Trophoblast cell (in vitro differentiated cells and primary cell): ENCODE measurements around the gene ZNF598.

Experiments
- DNase-seq, 2 donors: peaks; one replicate each; pipeline ENCODE4 v3.0.0-alpha.2; 2016
- H2AFZ ChIP-seq: 2 replicates; pipeline ENCODE4 v1.6.1; 2013; ENCODE audit warnings: low read length, moderate library complexity, mild to moderate bottlenecking; ENCODE audit not compliant: insufficient read depth, poor library complexity
- H2AK5ac ChIP-seq: 2 replicates; pipeline ENCODE4 v1.6.1; 2013; ENCODE audit warnings: mild to moderate bottlenecking, low read length
- H2BK120ac ChIP-seq: 2 replicates; pipeline ENCODE4 v1.6.1; 2013; ENCODE audit warnings: low read length, mild to moderate bottlenecking, moderate library complexity; ENCODE audit not compliant: insufficient read depth, poor library complexity
- H2BK12ac ChIP-seq: 2 replicates; pipeline ENCODE4 v1.6.1; 2013; ENCODE audit warnings: mild to moderate bottlenecking, low read length, moderate library complexity
- H2BK5ac ChIP-seq: 2 replicates; pipeline ENCODE4 v1.6.1; 2013; ENCODE audit warnings: low read length, low read depth, moderate library complexity, mild to moderate bottlenecking; ENCODE audit not compliant: poor library complexity
- H3K14ac ChIP-seq: 2 replicates; pipeline ENCODE4 v1.6.1; 2013; ENCODE audit warnings: mild to moderate bottlenecking, low read length
- H3K18ac ChIP-seq: 2 replicates; pipeline ENCODE4 v1.6.1; 2013; ENCODE audit warnings: mild to moderate bottlenecking, low read length
- H3K23ac ChIP-seq: 2 replicates; pipeline ENCODE4 v1.6.1; 2013; ENCODE audit warnings: low read length
- H3K27ac ChIP-seq: 2 replicates; pipeline ENCODE4 v1.5.1; 2013; ENCODE audit warnings: low read depth, mild to moderate bottlenecking, inconsistent platforms, low read length, moderate library complexity
- H3K27me3 ChIP-seq: 2 replicates; pipeline ENCODE4 v1.6.1; 2013; ENCODE audit warnings: inconsistent platforms, mild to moderate bottlenecking, low read length, moderate library complexity; ENCODE audit not compliant: insufficient read depth
- H3K36me3 ChIP-seq, 2 experiments: 1 replicate in 1 of 2; 2 replicates in 1 of 2; pipeline ENCODE4 v1.6.1; 2013; ENCODE audit warnings: low read length in 2 of 2, mild to moderate bottlenecking in 2 of 2, moderate library complexity in 1 of 2; ENCODE audit not compliant: insufficient read depth in 2 of 2, control insufficient read depth in 1 of 2
- H3K4ac ChIP-seq: 2 replicates; pipeline ENCODE4 v1.6.1; 2013; ENCODE audit warnings: low read depth, mild to moderate bottlenecking, low read length, moderate library complexity
- H3K4me1 ChIP-seq, 2 experiments: 1 replicate in 1 of 2; 2 replicates in 1 of 2; pipeline ENCODE4 v1.6.1; 2013; ENCODE audit warnings: low read length in 2 of 2, mild to moderate bottlenecking in 2 of 2, moderate library complexity in 1 of 2; ENCODE audit not compliant: insufficient read depth in 2 of 2, control insufficient read depth in 1 of 2
- H3K4me2 ChIP-seq: 2 replicates; pipeline ENCODE4 v1.6.1; 2013; ENCODE audit warnings: inconsistent platforms, mild to moderate bottlenecking, low read length, moderate library complexity
- H3K4me3 ChIP-seq: 2 replicates; pipeline ENCODE4 v1.5.1; 2013; ENCODE audit warnings: mild to moderate bottlenecking, low read depth, low read length, inconsistent platforms
- H3K79me1 ChIP-seq: one replicate; pipeline ENCODE4 v1.6.1; 2013; ENCODE audit warnings: low read length
- H3K79me2 ChIP-seq: 2 replicates; pipeline ENCODE4 v1.6.1; 2013; ENCODE audit warnings: low read length, mild to moderate bottlenecking; ENCODE audit not compliant: control insufficient read depth, insufficient read depth, poor library complexity
- H3K9ac ChIP-seq: 2 replicates; pipeline ENCODE4 v1.6.1; 2013; ENCODE audit warnings: mild to moderate bottlenecking, low read length
- H3K9me3 ChIP-seq: 2 replicates; pipeline ENCODE4 v1.6.1; 2013; ENCODE audit warnings: low read depth, mild to moderate bottlenecking, control low read depth, inconsistent platforms, low read length; ENCODE audit not compliant: insufficient read depth
- H4K12ac ChIP-seq: 2 replicates; pipeline ENCODE4 v1.6.1; 2013; ENCODE audit warnings: low read depth, mild to moderate bottlenecking, low read length, moderate library complexity
- H4K8ac ChIP-seq: 2 replicates; pipeline ENCODE4 v1.6.1; 2013; ENCODE audit warnings: low read depth, mild to moderate bottlenecking, low read length, moderate library complexity
- H4K91ac ChIP-seq: one replicate; pipeline ENCODE4 v1.6.1; 2013; ENCODE audit warnings: low read depth, mild to moderate bottlenecking, low read length, moderate library complexity
- WGBS: extraction: QIAGEN DNeasy Blood & Tissue Kit; methylation state at CpG from one replicate; pipeline ENCODE4 v1.1.7; 2013; ENCODE audit warnings: missing lambda C conversion rate; ENCODE audit not compliant: insufficient read length, insufficient coverage; ENCODE audit errors: extremely low coverage; 5-methylcytosine and 5-hydroxymethylcytosine counted together

Gene ZNF598

DNA sequence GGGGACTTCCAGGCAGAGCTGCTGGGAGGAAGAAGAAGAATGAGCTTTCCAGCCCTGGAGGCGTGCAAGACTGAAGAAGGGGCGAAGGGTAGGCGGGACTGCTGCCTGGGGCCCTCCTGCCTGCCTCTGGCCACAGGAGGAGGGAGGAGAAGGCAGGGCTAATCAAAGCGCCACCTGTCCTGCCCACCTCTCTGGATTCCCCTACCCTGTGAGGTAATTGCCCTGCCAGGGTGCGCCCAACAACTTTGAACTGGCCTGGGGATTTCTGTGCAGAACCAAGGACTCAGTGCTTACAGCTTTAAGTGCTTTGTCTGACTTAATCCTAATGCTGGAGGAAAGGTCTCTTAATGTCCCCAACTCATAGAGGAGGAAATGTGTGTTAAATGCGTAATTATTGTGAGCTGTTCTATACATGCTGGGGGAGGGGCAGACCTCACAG is 28.2 kb downstream of the ZNF598 start, which contains the start of gene NOXO1:
TSS of gene NOXO1 (minus strand) at position 72 of the 439 bp plus-strand sequence. CDS start 290 bp downstream, outside the sequence.
- H3K9me3 ChIP-seq: peaks cover 8% of the 10 kb centered on the region
- peaks cover 33 to 34% of the 10 kb centered on the region in 2 experiments for H3K36me3 ChIP-seq
- no peak for DNase-seq
- no peak within 1 kb of the TSS for H3K4me3 ChIP-seq
- peaks cover 37% of the 10 kb centered on the region for H3K27me3 ChIP-seq
- no peak within 1 kb of the TSS for H2BK120ac ChIP-seq
- no peak within 1 kb of the TSS for H2AK5ac ChIP-seq
- WGBS: no CpG with 5 or more reads among the region's 6 CpGs
- no peak within 1 kb of the TSS for H2BK5ac ChIP-seq
- H4K12ac ChIP-seq: no peak within 1 kb of the TSS
- no peak within 1 kb of the TSS for H3K23ac ChIP-seq
- H3K4me1 ChIP-seq: peaks cover 18 to 25% of the 10 kb centered on the region in 2 experiments
- H4K8ac ChIP-seq: no peak within 1 kb of the TSS
- H2AFZ ChIP-seq: no peak within 1 kb of the TSS
- no peak within 1 kb of the TSS for H3K14ac ChIP-seq
- no peak within 1 kb of the TSS for H3K4ac ChIP-seq
- H3K9ac ChIP-seq: no peak within 1 kb of the TSS
- H3K79me1 ChIP-seq: peaks cover 8% of the 10 kb centered on the region
- H4K91ac ChIP-seq: no peak within 1 kb of the TSS
- H2BK12ac ChIP-seq: no peak within 1 kb of the TSS
- H3K4me2 ChIP-seq: no peak within 1 kb of the TSS
- H3K18ac ChIP-seq: no peak within 1 kb of the TSS
- no peak within 1 kb of the TSS for H3K27ac ChIP-seq
- peaks cover 2% of the 10 kb centered on the region for H3K79me2 ChIP-seq

DNA sequence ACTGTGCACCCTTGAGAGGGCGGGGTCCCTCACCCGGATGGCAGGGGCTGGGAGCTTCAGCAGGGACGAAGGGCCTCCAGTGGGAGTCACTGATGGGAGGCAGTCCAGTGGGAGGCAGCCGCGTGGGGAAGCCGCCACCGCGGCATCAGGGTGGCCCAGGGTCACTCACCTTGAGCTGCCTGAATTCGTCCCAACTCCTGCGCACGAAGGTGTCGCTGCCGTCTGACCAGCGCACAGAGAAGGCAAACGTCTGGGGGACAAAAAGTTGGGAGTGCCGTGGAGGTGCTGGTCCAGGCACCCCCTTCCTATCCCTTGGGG is 28.9 kb downstream of the ZNF598 start:
- no peak for DNase-seq
- Histone ChIP-seq H3K14ac (no peak overlapping the region), H2BK120ac (no peak overlapping the region), H3K4me2 (no peak overlapping the region), H2AK5ac (no peak overlapping the region), H2AFZ (no peak overlapping the region), H3K4ac (no peak overlapping the region), H3K27ac (no peak overlapping the region), H3K79me2 (peaks cover 2% of the 10 kb centered on the region), H3K36me3 (peaks cover 33% of the 10 kb centered on the region in 2 experiments), H4K8ac (no peak overlapping the region), H3K27me3 (peaks cover 37% of the 10 kb centered on the region), H3K9ac (no peak overlapping the region), H4K91ac (no peak overlapping the region), H3K23ac (no peak overlapping the region), H3K79me1 (peaks cover 8% of the 10 kb centered on the region), H3K9me3 (peaks cover 8% of the 10 kb centered on the region), H3K18ac (no peak overlapping the region), H2BK5ac (no peak overlapping the region), H4K12ac (no peak overlapping the region), H2BK12ac (no peak overlapping the region), H3K4me1 (peaks cover 18 to 25% of the 10 kb centered on the region in 2 experiments), H3K4me3 (no peak overlapping the region)
- WGBS: no CpG with 5 or more reads among the region's 16 CpGs

DNA sequence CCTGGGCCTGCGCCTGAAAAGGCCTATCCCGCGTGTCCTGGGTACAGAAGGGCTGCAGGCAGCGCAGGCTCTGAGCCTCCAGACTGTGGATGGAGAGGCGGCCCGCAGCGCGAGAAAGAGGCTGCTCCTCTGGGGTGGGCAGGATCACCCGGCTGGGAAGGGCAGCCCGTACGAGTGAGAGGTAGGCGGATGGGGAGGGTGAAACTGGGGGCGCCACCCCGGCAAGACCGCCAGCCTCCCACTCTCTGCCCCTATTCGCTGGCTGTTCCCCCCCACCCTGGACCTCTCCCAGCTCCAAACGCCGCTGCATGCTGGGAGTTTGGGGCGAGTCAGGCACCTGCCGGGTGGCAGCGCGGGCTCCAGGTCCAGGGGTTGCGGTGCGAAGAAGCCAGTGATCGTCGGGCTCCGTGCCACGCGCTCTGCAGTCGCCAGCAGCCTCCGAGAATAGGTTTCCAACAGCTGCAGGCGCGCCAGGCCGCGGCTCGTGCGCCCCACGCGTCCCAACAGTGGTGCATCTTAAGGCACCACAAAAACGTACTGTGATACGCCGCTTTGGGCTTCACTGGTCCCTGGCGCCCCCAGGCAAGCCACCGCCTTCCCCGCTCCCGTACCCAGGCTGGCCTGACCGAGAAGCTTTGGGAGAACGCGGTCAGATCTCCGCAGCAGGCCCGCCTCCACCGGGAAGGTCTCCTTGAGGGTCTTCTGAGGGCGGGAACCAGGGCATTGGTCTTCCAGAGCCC is 29.4 kb downstream of the ZNF598 start:
- peaks cover 8% of the 10 kb centered on the region for H3K79me1 ChIP-seq
- no peak overlapping the region for H2BK5ac ChIP-seq
- no peak overlapping the region for H3K23ac ChIP-seq
- peak overlapping the region; percentile 66 for H3K4me2 ChIP-seq
- no peak overlapping the region for H3K9ac ChIP-seq
- peaks cover 2% of the 10 kb centered on the region for H3K79me2 ChIP-seq
- H3K14ac ChIP-seq: no peak overlapping the region
- no CpG with 5 or more reads among the region's 53 CpGs for WGBS
- peaks cover 15 to 22% of the 10 kb centered on the region in 2 experiments for H3K4me1 ChIP-seq
- no peak overlapping the region for H2BK120ac ChIP-seq
- no peak overlapping the region for H4K8ac ChIP-seq
- H4K12ac ChIP-seq: no peak overlapping the region
- peak in 1 of 2 donors; percentile 42 for DNase-seq
- no peak overlapping the region for H3K18ac ChIP-seq
- no peak overlapping the region for H3K4me3 ChIP-seq
- peaks cover 33% of the 10 kb centered on the region in 2 experiments for H3K36me3 ChIP-seq
- H2AFZ ChIP-seq: no peak overlapping the region
- no peak overlapping the region for H2AK5ac ChIP-seq
- peaks cover 8% of the 10 kb centered on the region for H3K9me3 ChIP-seq
- H3K27me3 ChIP-seq: peaks cover 37% of the 10 kb centered on the region
- no peak overlapping the region for H3K4ac ChIP-seq
- no peak overlapping the region for H3K27ac ChIP-seq
- no peak overlapping the region for H2BK12ac ChIP-seq
- H4K91ac ChIP-seq: no peak overlapping the region

DNA sequence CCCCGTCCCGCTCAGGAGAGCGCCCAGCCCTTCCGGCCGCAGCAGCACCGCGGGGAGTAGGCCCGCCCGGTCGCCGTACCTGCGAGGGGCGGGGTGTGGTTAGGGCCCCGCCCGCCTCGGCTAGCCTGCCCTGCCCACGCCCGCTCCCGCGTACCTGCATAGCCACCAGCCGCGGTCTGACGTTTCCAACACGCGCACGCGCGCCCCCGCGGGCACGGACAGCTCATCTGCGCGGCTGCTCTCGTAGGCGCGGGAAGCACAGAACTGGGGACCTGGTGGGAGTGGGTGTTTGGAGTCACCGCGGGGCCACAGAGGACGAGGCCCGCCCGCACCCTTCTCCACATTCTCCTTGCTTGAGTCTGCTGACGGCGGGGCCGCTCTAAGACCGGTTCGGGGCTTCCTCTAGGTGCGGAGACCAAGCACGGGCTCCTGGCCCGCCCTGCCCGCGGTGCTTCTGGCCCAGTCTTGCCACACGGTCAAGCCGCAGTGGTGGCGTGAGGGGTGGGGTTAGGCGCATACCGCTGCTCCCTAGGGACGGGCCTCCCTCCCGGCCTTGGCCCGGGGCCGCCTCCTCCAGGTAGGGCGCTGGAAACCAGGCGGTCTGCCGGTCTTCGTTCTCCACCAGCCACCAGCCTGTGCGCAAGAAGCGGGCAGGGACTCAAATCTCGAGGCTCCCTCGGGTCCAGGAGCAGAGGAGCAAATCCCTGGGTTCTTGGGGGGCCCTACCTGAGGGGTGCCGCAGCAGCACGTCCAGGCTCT is 30.2 kb downstream of the ZNF598 start:
- peak overlapping the region; percentile 15 for H4K12ac ChIP-seq
- peaks cover 10 to 17% of the 10 kb centered on the region in 2 experiments for H3K4me1 ChIP-seq
- DNase-seq: peak; percentile 95
- no peak overlapping the region for H2AK5ac ChIP-seq
- H3K36me3 ChIP-seq: peaks cover 40 to 41% of the 10 kb centered on the region in 2 experiments
- H3K79me1 ChIP-seq: peaks cover 6% of the 10 kb centered on the region
- H4K8ac ChIP-seq: peak overlapping the region; percentile 20
- no peak overlapping the region for H3K23ac ChIP-seq
- peak overlapping the region; percentile 17 for H3K18ac ChIP-seq
- H3K9ac ChIP-seq: no peak overlapping the region
- peak overlapping the region; percentile 13 for H2AFZ ChIP-seq
- H4K91ac ChIP-seq: peak overlapping the region; percentile 23
- H3K79me2 ChIP-seq: peaks cover under 1% of the 10 kb centered on the region
- H3K14ac ChIP-seq: peak overlapping the region; percentile 13
- H3K9me3 ChIP-seq: peaks cover 8% of the 10 kb centered on the region
- peak overlapping the region; percentile 43 for H2BK120ac ChIP-seq
- H3K4ac ChIP-seq: no peak overlapping the region
- H2BK5ac ChIP-seq: no peak overlapping the region
- H3K4me3 ChIP-seq: peak overlapping the region; percentile 48
- H3K27ac ChIP-seq: no peak overlapping the region
- H2BK12ac ChIP-seq: no peak overlapping the region
- H3K27me3 ChIP-seq: peaks cover 37% of the 10 kb centered on the region
- WGBS: no CpG with 5 or more reads among the region's 70 CpGs
- H3K4me2 ChIP-seq: peak overlapping the region; percentile 66
